ENCODE measurements around the gene SNHG17. TPM values are rescaled to one million over a fixed set of nuclear protein-coding genes. Genes with fewer than 3 reads are reported as not detected.

Gene SNHG17
- total and polyA plus RNA-seq, 4 donors: 10.2 to 32.3 (median 19.8) TPM

Small RNA genes within 50 kb of the gene (small RNA-seq; reads per million reads assigned to genes)
- gene RF00056 (ENCODE audit: low replicate concordance) (not detected), gene SNORA60 (ENCODE audit: low replicate concordance) (25.9 reads per million, percentile 97 among the genes with 10 or more reads in this experiment), gene SNORA71A (ENCODE audit: low replicate concordance) (2.3 reads per million, percentile 91 among the genes with 10 or more reads in this experiment), gene SNORA71B (ENCODE audit: low replicate concordance) (44.8 reads per million, percentile 97 among the genes with 10 or more reads in this experiment), gene SNORA71C (ENCODE audit: low replicate concordance) (0.45 reads per million, percentile 51 among the genes with 10 or more reads in this experiment), gene SNORA71D (ENCODE audit: low replicate concordance) (102 reads per million, percentile 98 among the genes with 10 or more reads in this experiment), gene SNORA71E (ENCODE audit: low replicate concordance) (not detected)

Other genes starting within 250 kb of the SNHG17 start
- gene KIAA1755, start 174.6 kb downstream of the SNHG17 start, total RNA-seq: 10 to 100 TPM; 21.6 to 51.5 TPM
- gene KIAA1755, start 174.6 kb downstream of the SNHG17 start, polyA plus RNA-seq (ENCODE audit: insufficient read length in 2 of 2): 10 to 100 TPM; 20.8 to 45.7 TPM
- gene BPI, start 131.2 kb downstream of the SNHG17 start, total RNA-seq: 10 to 100 TPM in 1 of 2 donors, 1 to 10 TPM in 1; 8.7 to 11.5 TPM
- gene BPI, start 131.2 kb downstream of the SNHG17 start, polyA plus RNA-seq (ENCODE audit: insufficient read length in 2 of 2): 1 to 10 TPM in 1 of 2 donors, not detected in 1; 5.0 TPM
- gene LBP, start 88.8 kb downstream of the SNHG17 start, total RNA-seq: not detected
- not detected for gene LBP, start 88.8 kb downstream of the SNHG17 start, polyA plus RNA-seq (ENCODE audit: insufficient read length in 2 of 2)
- gene RALGAPB, start 37.5 kb upstream of the SNHG17 start, total RNA-seq: 10 to 100 TPM; 32.8 to 53.6 TPM
- gene RALGAPB, start 37.5 kb upstream of the SNHG17 start, polyA plus RNA-seq (ENCODE audit: insufficient read length in 2 of 2): 10 to 100 TPM; 35.1 to 37.4 TPM
- not detected for gene ADIG, start 145.9 kb upstream of the SNHG17 start, total RNA-seq
- gene ADIG, start 145.9 kb upstream of the SNHG17 start, polyA plus RNA-seq (ENCODE audit: insufficient read length in 2 of 2): not detected
- gene ARHGAP40, start 166.5 kb upstream of the SNHG17 start, total RNA-seq: not detected
- gene ARHGAP40, start 166.5 kb upstream of the SNHG17 start, polyA plus RNA-seq (ENCODE audit: insufficient read length in 2 of 2): under 1 TPM; 0.15 to 0.25 TPM